ENCODE measurements around the gene AEBP2. TPM values are rescaled to one million over a fixed set of nuclear protein-coding genes. Genes with fewer than 3 reads are reported as not detected.
"Not testable (repeated sequence)": the region's sequence is repeated elsewhere in the genome, so short reads cannot be mapped to it uniquely, and the experiment has no call there.

AEBP2 gene
- total RNA-seq, 1 donor from 2014 or later, result 18.8 TPM

GRCh38 chr12:19548834-19549233 lies 109.5 kb downstream of the AEBP2 start:
- DNase-seq (ENCODE audit: low read depth), result no peak

GRCh38 chr12:19550626-19551025 lies 111.3 kb downstream of the AEBP2 start:
- DNase-seq (ENCODE audit: low read depth), result no peak

- DNase-seq (ENCODE audit: low read depth), result not testable (repeated sequence)
These were observed 113.3 kb downstream of the AEBP2 start for GRCh38 chr12:19552441-19553097.

DNA sequence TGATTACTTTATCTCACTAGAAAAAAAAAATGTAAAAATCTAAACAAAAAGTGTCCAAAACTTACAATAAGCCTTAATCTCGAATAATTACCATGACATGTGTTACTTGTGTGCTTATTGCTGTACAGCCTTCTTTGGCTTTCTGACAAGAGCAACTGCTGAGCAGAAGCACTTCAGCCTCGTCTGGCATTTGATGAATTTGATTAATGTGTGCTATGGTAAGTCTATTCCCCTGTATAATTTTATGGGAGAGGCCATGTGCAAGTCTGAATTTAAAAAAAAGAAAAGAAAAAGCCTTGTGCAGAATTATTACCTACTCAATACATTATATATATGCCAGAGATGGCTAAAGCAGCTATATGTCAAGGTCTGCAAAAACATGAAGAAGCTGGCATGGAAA lies 113.9 kb downstream of the AEBP2 start:
- DNase-seq (ENCODE audit: low read depth), result peak; percentile 32

- no peak for DNase-seq (ENCODE audit: low read depth)
These were observed 122.2 kb downstream of the AEBP2 start for GRCh38 chr12:19561411-19561961.

Measured in myocyte (in vitro differentiated cells).